ENCODE measurements around the gene PPP1R13L. TPM values are rescaled to one million over a fixed set of nuclear protein-coding genes. Genes with fewer than 3 reads are reported as not detected.

Gene PPP1R13L
- total and polyA plus RNA-seq, 2 donors = 1.7 to 41.6 TPM

DNA sequence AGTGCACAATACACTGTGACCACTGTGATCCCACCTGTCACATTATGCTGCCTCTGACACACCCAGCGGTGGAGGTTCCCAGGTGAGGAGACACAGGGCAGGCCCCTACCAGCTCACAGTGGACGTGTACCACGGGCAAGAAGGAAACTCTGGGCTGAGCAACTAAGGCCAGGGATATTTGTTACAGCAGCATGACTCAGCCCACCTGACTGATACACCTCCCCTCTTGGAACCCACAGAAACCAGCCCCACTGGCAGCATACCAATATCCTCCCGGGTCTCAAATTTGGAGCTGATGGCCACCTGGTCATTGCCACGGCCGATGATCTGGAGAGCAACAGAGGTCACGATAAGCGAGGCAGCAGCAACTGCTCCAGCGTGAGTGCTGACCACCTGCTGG is 49.5 kb downstream of the PPP1R13L start:
- Histone ChIP-seq H3K9me3 (ENCODE audit: control insufficient read depth in 2 of 2, insufficient read depth in 1 of 2, low read length in 1 of 2) (no peaks in the 10 kb centered on the region), H3K4me3 (ENCODE audit: low read length in 2 of 2) (no peak overlapping the region), H3K4me1 (ENCODE audit: control insufficient read depth in 2 of 2, insufficient read depth in 2 of 2, low read length in 2 of 2) (no peaks in the 10 kb centered on the region), H3K27ac (ENCODE audit: low read depth in 1 of 2, low read length in 1 of 2) (no peak overlapping the region), H3K36me3 (ENCODE audit: control insufficient read depth in 2 of 2, insufficient read depth in 2 of 2, low read length in 1 of 2) (peaks cover 37 to 50% of the 10 kb centered on the region in 2 donors), H3K27me3 (ENCODE audit: control insufficient read depth in 2 of 2, insufficient read depth in 1 of 2, low read length in 1 of 2) (no peaks in the 10 kb centered on the region)
- no peak for DNase-seq (ENCODE audit: low read depth in 6 of 9, low spot score in 9 of 9)
- 98% methylated on average over 9 of the region's 9 CpGs for WGBS

DNA sequence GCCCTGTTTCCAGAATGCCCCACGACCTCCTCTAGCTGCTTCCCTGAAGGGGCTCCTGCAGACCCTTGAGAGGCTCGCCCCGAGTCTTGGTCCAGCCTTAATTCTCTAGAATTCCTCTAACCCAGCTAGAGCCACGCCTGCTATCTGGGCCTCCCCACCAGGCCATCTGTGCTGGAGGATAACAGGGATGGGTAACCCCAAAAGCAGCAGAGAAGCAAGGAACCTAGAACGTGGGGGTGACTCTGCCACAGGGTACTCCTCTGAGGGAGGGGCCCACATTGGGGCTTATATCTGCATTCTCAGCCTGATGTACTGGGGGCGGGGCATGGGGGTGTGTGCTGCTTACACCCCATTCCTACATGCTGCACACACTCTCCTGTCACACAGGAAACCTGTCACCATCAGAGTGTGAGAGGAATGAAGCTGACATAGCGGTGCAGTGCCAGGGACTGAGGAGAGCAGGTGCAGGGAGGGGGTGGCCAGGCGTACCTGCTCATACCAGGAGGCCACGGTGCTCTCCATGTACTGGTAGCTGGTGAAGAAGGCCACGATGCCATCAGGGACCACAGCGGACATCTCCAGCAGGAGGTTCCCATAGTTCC is 50.5 kb downstream of the PPP1R13L start:
- 96% methylated on average over 11 of the region's 11 CpGs for WGBS
- no peaks in the 10 kb centered on the region for H3K9me3 ChIP-seq (ENCODE audit: control insufficient read depth in 2 of 2, insufficient read depth in 1 of 2, low read length in 1 of 2)
- H3K27me3 ChIP-seq (ENCODE audit: control insufficient read depth in 2 of 2, insufficient read depth in 1 of 2, low read length in 1 of 2) = no peaks in the 10 kb centered on the region
- no peaks in the 10 kb centered on the region for H3K4me1 ChIP-seq (ENCODE audit: control insufficient read depth in 2 of 2, insufficient read depth in 2 of 2, low read length in 2 of 2)
- no peak overlapping the region for H3K27ac ChIP-seq (ENCODE audit: low read depth in 1 of 2, low read length in 1 of 2)
- no peak for DNase-seq (ENCODE audit: low read depth in 6 of 9, low spot score in 9 of 9)
- peaks cover 34 to 54% of the 10 kb centered on the region in 2 donors for H3K36me3 ChIP-seq (ENCODE audit: control insufficient read depth in 2 of 2, insufficient read depth in 2 of 2, low read length in 1 of 2)
- no peak overlapping the region for H3K4me3 ChIP-seq (ENCODE audit: low read length in 2 of 2)

DNA sequence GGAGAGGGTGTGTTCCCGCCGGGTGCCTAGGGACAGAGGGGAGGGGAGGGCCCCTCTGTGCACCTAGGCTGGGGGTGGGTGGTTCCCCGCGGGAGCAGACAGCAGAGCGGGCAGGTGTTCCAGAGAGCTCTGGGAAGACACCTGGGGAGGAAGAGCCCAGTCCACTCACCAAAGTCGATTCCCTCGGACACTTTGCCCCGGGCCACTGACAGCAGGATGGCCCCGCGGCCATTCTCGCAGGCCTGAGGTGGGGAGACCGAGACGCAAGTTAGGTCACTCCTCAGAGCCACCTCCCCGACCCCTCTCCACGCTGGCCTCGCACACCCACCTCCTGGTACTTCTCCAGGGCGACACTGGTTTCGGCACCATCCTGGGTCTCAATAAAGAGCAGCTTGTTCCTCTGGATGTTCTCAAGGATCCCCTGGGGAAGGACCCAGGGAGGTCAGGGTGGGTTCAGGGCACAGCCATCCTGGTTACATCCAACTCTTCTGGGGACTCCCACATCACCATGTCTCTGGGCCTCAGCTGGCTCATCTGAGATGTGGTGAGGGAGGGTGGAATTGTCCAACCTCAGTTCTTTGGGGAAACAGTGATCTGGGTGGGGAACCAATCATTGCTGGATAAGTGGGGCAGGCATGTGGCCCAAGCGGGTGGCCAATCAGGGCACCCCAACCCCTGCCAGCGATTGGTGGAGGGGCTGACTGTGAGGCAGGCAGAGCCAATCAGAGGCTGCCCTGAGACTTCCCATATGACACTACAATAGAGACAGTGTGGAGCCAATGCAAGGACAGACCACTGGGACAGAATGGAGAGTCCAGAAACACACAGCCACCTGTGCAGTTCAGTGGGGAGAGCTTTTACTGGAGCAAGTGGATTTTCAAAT is 51.7 kb downstream of the PPP1R13L start:
- no peak for DNase-seq (ENCODE audit: low read depth in 6 of 9, low spot score in 9 of 9)
- Histone ChIP-seq H3K9me3 (ENCODE audit: control insufficient read depth in 2 of 2, insufficient read depth in 1 of 2, low read length in 1 of 2) (no peaks in the 10 kb centered on the region), H3K4me3 (ENCODE audit: low read length in 2 of 2) (no peak overlapping the region), H3K27me3 (ENCODE audit: control insufficient read depth in 2 of 2, insufficient read depth in 1 of 2, low read length in 1 of 2) (peaks cover 0 to 1% of the 10 kb centered on the region in 2 donors), H3K4me1 (ENCODE audit: control insufficient read depth in 2 of 2, insufficient read depth in 2 of 2, low read length in 2 of 2) (no peaks in the 10 kb centered on the region), H3K27ac (ENCODE audit: low read depth in 1 of 2, low read length in 1 of 2) (no peak overlapping the region), H3K36me3 (ENCODE audit: control insufficient read depth in 2 of 2, insufficient read depth in 2 of 2, low read length in 1 of 2) (peaks cover 29 to 54% of the 10 kb centered on the region in 2 donors)
- WGBS = 98% methylated on average over 20 of the region's 20 CpGs

DNA sequence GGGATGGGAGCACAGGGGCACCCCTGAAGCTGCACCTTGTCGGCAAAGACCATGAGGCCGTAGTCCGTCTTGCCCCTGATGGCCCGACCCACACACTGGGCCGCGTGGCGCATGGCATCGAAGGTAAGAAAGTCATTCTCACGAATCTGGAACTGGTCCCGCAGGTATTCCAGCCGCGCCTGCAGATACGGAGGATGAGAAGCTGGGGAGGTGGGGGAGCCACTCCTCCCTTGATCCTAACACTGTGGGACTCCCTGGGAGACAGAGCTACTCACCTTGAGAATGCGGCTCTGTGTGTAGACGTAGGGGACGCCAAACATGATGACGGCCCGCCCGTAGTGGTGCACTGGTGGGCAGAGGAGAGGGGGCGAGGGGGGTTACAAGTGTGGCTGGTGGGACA is 52.4 kb downstream of the PPP1R13L start:
- Histone ChIP-seq H3K27ac (ENCODE audit: low read depth in 1 of 2, low read length in 1 of 2) (no peak overlapping the region), H3K27me3 (ENCODE audit: control insufficient read depth in 2 of 2, insufficient read depth in 1 of 2, low read length in 1 of 2) (peaks cover 0 to 8% of the 10 kb centered on the region in 2 donors), H3K9me3 (ENCODE audit: control insufficient read depth in 2 of 2, insufficient read depth in 1 of 2, low read length in 1 of 2) (no peaks in the 10 kb centered on the region), H3K4me1 (ENCODE audit: control insufficient read depth in 2 of 2, insufficient read depth in 2 of 2, low read length in 2 of 2) (no peaks in the 10 kb centered on the region), H3K36me3 (ENCODE audit: control insufficient read depth in 2 of 2, insufficient read depth in 2 of 2, low read length in 1 of 2) (peaks cover 29 to 54% of the 10 kb centered on the region in 2 donors), H3K4me3 (ENCODE audit: low read length in 2 of 2) (no peak overlapping the region)
- 97% methylated on average over 20 of the region's 20 CpGs for WGBS
- no peak for DNase-seq (ENCODE audit: low read depth in 6 of 9, low spot score in 9 of 9)

DNA sequence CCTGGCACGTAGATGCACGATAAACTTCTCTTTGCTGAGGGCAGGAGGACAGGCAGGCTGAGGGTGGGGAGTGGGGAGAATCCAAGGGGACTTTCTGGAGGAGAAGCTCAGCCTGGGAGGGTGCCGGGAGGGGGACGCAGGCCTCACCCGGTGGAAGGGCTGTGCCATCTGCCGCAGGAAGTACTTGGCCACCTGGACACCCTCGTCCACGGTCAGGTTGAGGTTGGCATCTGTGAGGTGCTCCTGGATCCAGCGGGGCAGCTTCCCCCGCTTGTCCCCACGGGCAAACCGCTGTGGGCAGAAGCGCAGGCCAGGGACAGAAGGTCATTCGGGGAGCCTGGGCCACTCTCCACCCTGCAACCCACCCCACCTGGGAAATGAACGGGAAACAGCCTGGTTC is 52.8 kb downstream of the PPP1R13L start:
- no peak overlapping the region for H3K27ac ChIP-seq (ENCODE audit: low read depth in 1 of 2, low read length in 1 of 2)
- H3K36me3 ChIP-seq (ENCODE audit: control insufficient read depth in 2 of 2, insufficient read depth in 2 of 2, low read length in 1 of 2) = peaks cover 28 to 51% of the 10 kb centered on the region in 2 donors
- no peak for DNase-seq (ENCODE audit: low read depth in 6 of 9, low spot score in 9 of 9)
- WGBS = 97% methylated on average over 15 of the region's 15 CpGs
- peaks cover 0 to 11% of the 10 kb centered on the region in 2 donors for H3K27me3 ChIP-seq (ENCODE audit: control insufficient read depth in 2 of 2, insufficient read depth in 1 of 2, low read length in 1 of 2)
- H3K4me1 ChIP-seq (ENCODE audit: control insufficient read depth in 2 of 2, insufficient read depth in 2 of 2, low read length in 2 of 2) = no peaks in the 10 kb centered on the region
- no peaks in the 10 kb centered on the region for H3K9me3 ChIP-seq (ENCODE audit: control insufficient read depth in 2 of 2, insufficient read depth in 1 of 2, low read length in 1 of 2)
- no peak overlapping the region for H3K4me3 ChIP-seq (ENCODE audit: low read length in 2 of 2)

DNA sequence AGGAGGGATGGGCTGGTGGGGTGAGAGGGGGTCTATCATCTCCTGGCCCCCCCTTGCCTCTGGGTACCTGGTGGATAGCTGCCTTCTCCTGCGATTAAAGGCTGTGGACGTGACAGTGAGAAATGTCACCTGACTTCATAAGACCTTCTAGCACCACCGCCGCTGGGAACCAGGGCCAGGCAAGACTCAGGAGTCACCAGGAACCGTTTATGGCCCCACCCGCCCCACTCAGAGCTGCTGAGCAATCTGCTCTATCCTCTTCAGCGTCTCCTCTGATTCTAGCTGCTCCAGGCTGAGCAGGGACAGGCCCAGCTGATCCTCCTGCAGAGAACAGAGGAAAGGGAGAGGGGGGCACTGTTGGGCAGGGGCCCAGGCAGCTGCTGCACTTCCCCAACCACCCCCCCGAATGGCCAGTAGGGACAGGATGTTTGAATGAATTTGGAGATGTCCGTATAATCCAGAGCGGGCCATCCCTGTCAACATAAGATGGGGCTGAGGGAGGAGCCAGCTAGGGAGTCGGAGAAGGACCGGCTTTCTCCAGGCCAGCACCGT is 53.4 kb downstream of the PPP1R13L start:
- DNase-seq (ENCODE audit: low read depth in 6 of 9, low spot score in 9 of 9) = no peak
- 96% methylated on average over 13 of the region's 13 CpGs for WGBS
- H3K9me3 ChIP-seq (ENCODE audit: control insufficient read depth in 2 of 2, insufficient read depth in 1 of 2, low read length in 1 of 2) = no peaks in the 10 kb centered on the region
- H3K4me1 ChIP-seq (ENCODE audit: control insufficient read depth in 2 of 2, insufficient read depth in 2 of 2, low read length in 2 of 2) = no peaks in the 10 kb centered on the region
- no peak overlapping the region for H3K4me3 ChIP-seq (ENCODE audit: low read length in 2 of 2)
- peaks cover 25 to 46% of the 10 kb centered on the region in 2 donors for H3K36me3 ChIP-seq (ENCODE audit: control insufficient read depth in 2 of 2, insufficient read depth in 2 of 2, low read length in 1 of 2)
- H3K27me3 ChIP-seq (ENCODE audit: control insufficient read depth in 2 of 2, insufficient read depth in 1 of 2, low read length in 1 of 2) = peaks cover 0 to 16% of the 10 kb centered on the region in 2 donors
- no peak overlapping the region for H3K27ac ChIP-seq (ENCODE audit: low read depth in 1 of 2, low read length in 1 of 2)

DNA sequence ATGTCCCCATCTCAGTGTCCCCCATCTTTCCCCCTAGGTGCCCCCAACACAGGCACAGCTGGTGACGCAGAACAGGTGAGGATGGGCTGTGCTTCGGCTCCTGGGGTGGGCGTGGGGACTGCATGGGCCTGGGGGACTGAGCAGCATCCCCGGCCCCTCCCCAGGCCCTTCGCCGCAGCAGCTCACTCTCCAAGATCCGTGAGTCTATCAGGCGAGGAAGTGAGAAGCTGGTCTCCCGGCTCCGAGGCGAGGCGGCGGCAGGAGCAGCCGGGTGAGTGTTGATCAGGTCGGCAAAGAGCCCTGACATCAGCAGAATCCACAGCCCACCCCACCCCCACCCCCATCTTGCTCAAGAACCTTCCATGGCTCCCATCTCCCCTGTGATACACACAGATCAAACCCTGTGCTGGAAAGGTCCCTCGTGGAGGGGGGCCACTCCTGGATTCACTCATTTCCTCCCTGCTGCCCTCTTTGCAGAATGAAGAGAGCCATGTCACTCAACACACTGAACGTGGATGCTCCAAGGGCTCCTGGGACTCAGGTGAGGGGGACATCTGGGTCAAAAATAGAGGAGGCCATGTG is 54.3 kb downstream of the PPP1R13L start:
- no peak overlapping the region for H3K4me3 ChIP-seq (ENCODE audit: low read length in 2 of 2)
- H3K27me3 ChIP-seq (ENCODE audit: control insufficient read depth in 2 of 2, insufficient read depth in 1 of 2, low read length in 1 of 2) = peaks cover 1 to 23% of the 10 kb centered on the region in 2 donors
- peaks cover 25 to 42% of the 10 kb centered on the region in 2 donors for H3K36me3 ChIP-seq (ENCODE audit: control insufficient read depth in 2 of 2, insufficient read depth in 2 of 2, low read length in 1 of 2)
- 94% methylated on average over 17 of the region's 17 CpGs for WGBS
- no peaks in the 10 kb centered on the region for H3K4me1 ChIP-seq (ENCODE audit: control insufficient read depth in 2 of 2, insufficient read depth in 2 of 2, low read length in 2 of 2)
- DNase-seq (ENCODE audit: low read depth in 6 of 9, low spot score in 9 of 9) = no peak
- H3K9me3 ChIP-seq (ENCODE audit: control insufficient read depth in 2 of 2, insufficient read depth in 1 of 2, low read length in 1 of 2) = no peaks in the 10 kb centered on the region
- H3K27ac ChIP-seq (ENCODE audit: low read depth in 1 of 2, low read length in 1 of 2) = no peak overlapping the region

DNA sequence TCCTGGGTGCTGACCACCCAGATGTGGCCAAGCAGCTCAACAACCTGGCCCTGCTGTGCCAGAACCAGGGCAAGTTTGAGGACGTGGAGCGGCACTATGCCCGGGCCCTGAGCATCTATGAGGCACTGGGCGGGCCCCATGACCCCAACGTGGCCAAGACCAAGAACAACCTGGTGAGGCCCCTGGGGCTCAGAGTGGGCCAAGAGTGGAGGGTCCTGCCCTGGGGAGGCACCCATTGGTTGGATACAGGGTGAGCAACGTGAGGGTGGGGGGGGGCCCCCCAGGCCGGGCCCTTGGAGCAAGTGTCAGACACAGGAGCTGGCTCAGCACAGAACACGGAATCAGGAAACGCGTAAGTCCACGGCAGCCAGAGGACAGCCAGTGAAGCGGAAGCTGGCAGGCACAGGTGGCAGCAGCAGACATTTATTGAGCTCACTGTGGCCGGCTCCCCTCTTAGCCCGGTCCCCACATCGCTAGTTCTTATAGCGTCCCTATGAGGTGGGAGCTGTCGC is 55.4 kb downstream of the PPP1R13L start:
- H3K9me3 ChIP-seq (ENCODE audit: control insufficient read depth in 2 of 2, insufficient read depth in 1 of 2, low read length in 1 of 2) = no peaks in the 10 kb centered on the region
- no peak overlapping the region for H3K4me3 ChIP-seq (ENCODE audit: low read length in 2 of 2)
- DNase-seq (ENCODE audit: low read depth in 6 of 9, low spot score in 9 of 9) = no peak
- 95% methylated on average over 17 of the region's 17 CpGs for WGBS
- peaks cover 21 to 40% of the 10 kb centered on the region in 2 donors for H3K36me3 ChIP-seq (ENCODE audit: control insufficient read depth in 2 of 2, insufficient read depth in 2 of 2, low read length in 1 of 2)
- H3K27ac ChIP-seq (ENCODE audit: low read depth in 1 of 2, low read length in 1 of 2) = no peak overlapping the region
- H3K4me1 ChIP-seq (ENCODE audit: control insufficient read depth in 2 of 2, insufficient read depth in 2 of 2, low read length in 2 of 2) = no peaks in the 10 kb centered on the region
- peaks cover 3 to 34% of the 10 kb centered on the region in 2 donors for H3K27me3 ChIP-seq (ENCODE audit: control insufficient read depth in 2 of 2, insufficient read depth in 1 of 2, low read length in 1 of 2)

DNA sequence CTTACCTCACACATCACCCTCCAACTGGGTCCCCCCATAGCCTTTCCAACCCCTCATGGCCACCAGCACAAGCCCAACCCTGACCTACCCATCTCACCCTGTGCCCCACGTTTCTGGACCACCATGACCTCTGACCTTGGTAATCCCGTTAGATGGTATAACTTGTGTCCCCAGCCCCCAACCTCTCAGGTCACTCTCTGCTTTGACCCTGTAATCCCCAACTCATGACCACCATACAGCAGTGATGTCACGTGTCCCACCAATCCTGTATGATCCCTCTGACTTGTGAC is 55.8 kb downstream of the PPP1R13L start:
- Histone ChIP-seq H3K4me1 (ENCODE audit: control insufficient read depth in 2 of 2, insufficient read depth in 2 of 2, low read length in 2 of 2) (no peaks in the 10 kb centered on the region), H3K36me3 (ENCODE audit: control insufficient read depth in 2 of 2, insufficient read depth in 2 of 2, low read length in 1 of 2) (peaks cover 18 to 36% of the 10 kb centered on the region in 2 donors), H3K27ac (ENCODE audit: low read depth in 1 of 2, low read length in 1 of 2) (no peak overlapping the region), H3K27me3 (ENCODE audit: control insufficient read depth in 2 of 2, insufficient read depth in 1 of 2, low read length in 1 of 2) (peaks cover 3 to 38% of the 10 kb centered on the region in 2 donors), H3K4me3 (ENCODE audit: low read length in 2 of 2) (no peak overlapping the region), H3K9me3 (ENCODE audit: control insufficient read depth in 2 of 2, insufficient read depth in 1 of 2, low read length in 1 of 2) (no peaks in the 10 kb centered on the region)
- WGBS = 78% methylated on average over 3 of the region's 3 CpGs
- DNase-seq (ENCODE audit: low read depth in 6 of 9, low spot score in 9 of 9) = no peak

Measured in thymus (tissue), 11 donors.